GM12872 (cell line): Measurements from ENCODE around the gene GRIP1.

Experiments
- CTCF ChIP-seq: IDR thresholded peaks from 3 replicates; pipeline ENCODE4 v1.5.1; 2011; ENCODE audit warnings: low read depth, mild to moderate bottlenecking, low read length, moderate library complexity; ENCODE audit not compliant: insufficient read depth

GRIP1 gene

GRCh38 chr12:66552716-66553115 is 126.2 kb downstream of the GRIP1 start:
- TF ChIP-seq CTCF: no peak

- TF ChIP-seq CTCF: no peak
Measured at GRCh38 chr12:66550626-66551025, 128.2 kb downstream of the GRIP1 start.

GRCh38 chr12:66549050-66549389 is 129.9 kb downstream of the GRIP1 start:
- TF ChIP-seq CTCF: no peak

- TF ChIP-seq CTCF: peak; percentile 28; the same call in 1 of the 3 replicates
Measured at GRCh38 chr12:66548338-66549049, 130.4 kb downstream of the GRIP1 start.

GRCh38 chr12:66541426-66541825 is 137.4 kb downstream of the GRIP1 start:
- no peak for TF ChIP-seq CTCF

GRCh38 chr12:66539431-66539830 is 139.4 kb downstream of the GRIP1 start:
- no peak for TF ChIP-seq CTCF

GRCh38 chr12:66538970-66539369 is 139.9 kb downstream of the GRIP1 start:
- TF ChIP-seq CTCF: no peak

- TF ChIP-seq CTCF: no peak
Measured at GRCh38 chr12:66537876-66538275, 141.0 kb downstream of the GRIP1 start.
